RWPE1 (cell line): ENCODE data around the gene DOCK1.
A peak's percentile ranks its signal among the peaks of the same experiment; 100 is the strongest.

Source experiments
- CTCF ChIA-PET: fragments of 350-600 bp; sonication (Branson Sonifier 250); formaldehyde crosslinking; extraction: SDS; loops from one replicate; lab custom pipeline; 2021; lab: Yijun Ruan, JAX
- POLR2A ChIA-PET: fragments of 400-600 bp; formaldehyde crosslinking; extraction: SDS; loops from one replicate; lab custom pipeline; 2020; ENCODE audit warnings: antibody characterized with exemption; ENCODE audit not compliant: low non-redundant PET; lab: Yijun Ruan, JAX
- DNase-seq: peaks from one replicate; pipeline ENCODE4 v3.0.0; 2012; ENCODE audit warnings: low spot score
- H3K27ac ChIP-seq: fragments of 450-650 bp; 2 replicates; pipeline ENCODE4 v1.5.1; 2017
- CTCF ChIP-seq: fragments of 450-650 bp; conservative IDR thresholded peaks from 2 replicates; pipeline ENCODE4 v1.5.1; 2017; ENCODE audit warnings: low read depth, mild to moderate bottlenecking

The DOCK1 gene

GRCh38 chr10:127313996-127314700 lies 408.9 kb downstream of the DOCK1 start:
- TF ChIP-seq CTCF: no peak
- POLR2A ChIA-PET: no interaction called here
- CTCF ChIA-PET: no interaction called here
- DNase-seq: no peak
- no peak overlapping the region for H3K27ac ChIP-seq

- no peak for DNase-seq
- no peak overlapping the region for H3K27ac ChIP-seq
- ChIA-PET CTCF (no interaction called here), POLR2A (no interaction called here)
- no peak for TF ChIP-seq CTCF
Observed at GRCh38 chr10:127314797-127315196, 409.6 kb downstream of the DOCK1 start.

GRCh38 chr10:127315888-127316287 lies 410.7 kb downstream of the DOCK1 start:
- TF ChIP-seq CTCF: no peak
- ChIA-PET POLR2A (no interaction called here), CTCF (interaction anchor here (0.6 kb wide), 1 partner anchor 106 kb away, joined by 4 read pairs; no protein-coding TSS in a partner anchor)
- H3K27ac ChIP-seq: no peak overlapping the region
- peak; percentile 6 for DNase-seq

GRCh38 chr10:127318396-127318795 lies 413.2 kb downstream of the DOCK1 start:
- no peak for DNase-seq
- no peak for TF ChIP-seq CTCF
- ChIA-PET CTCF (no interaction called here), POLR2A (no interaction called here)
- no peak overlapping the region for H3K27ac ChIP-seq

- ChIA-PET POLR2A (no interaction called here), CTCF (no interaction called here)
- TF ChIP-seq CTCF: no peak
- no peak overlapping the region for H3K27ac ChIP-seq
- DNase-seq: no peak
Observed at GRCh38 chr10:127319271-127319670, 414.0 kb downstream of the DOCK1 start.

GRCh38 chr10:127319691-127320090 lies 414.5 kb downstream of the DOCK1 start:
- POLR2A ChIA-PET: no interaction called here
- CTCF ChIA-PET: no interaction called here
- H3K27ac ChIP-seq: no peak overlapping the region
- TF ChIP-seq CTCF: no peak
- no peak for DNase-seq
